A549 treated with AZD2906 at 1 μM for 4 hours (cell line): ENCODE data around the gene DOK6. TPM values are rescaled to one million over a fixed set of nuclear protein-coding genes. Genes with fewer than 3 reads are reported as not detected.

ENCODE experiments used
- total RNA-seq: library from RNA; stranded (reverse); fragments of 200-300 nt; extraction: Qiagen RNA extraction; gene quantifications from 5 replicates; pipeline ENCODE4 v1.2.3, GENCODE V29; 2022

DOK6 gene
- total RNA-seq, result not detected in 5 replicates

GRCh38 chr18:69400253-69400975, at the start of gene DOK6:
Gene DOK6 (plus strand): TSS chr18:69400888.

